Left ventricle myocardium inferior (tissue), 1 donor: ENCODE results near the gene COL23A1. TPM values are rescaled to one million over a fixed set of nuclear protein-coding genes. Genes with fewer than 3 reads are reported as not detected.

ENCODE experiments used
- DNase-seq: peaks from one replicate; pipeline ENCODE4 v3.0.0-alpha.2; 2020
- H3K27ac ChIP-seq: fragments of 200-600 bp; replicated peaks from 2 replicates; pipeline ENCODE4 v1.8.0; 2021
- H3K27me3 ChIP-seq: fragments of 200-600 bp; 2 replicates; pipeline ENCODE4 v1.8.0; 2021; ENCODE audit warnings: low read depth
- H3K36me3 ChIP-seq: fragments of 200-600 bp; 2 replicates; pipeline ENCODE4 v1.8.0; 2021
- H3K4me1 ChIP-seq: fragments of 200-600 bp; 2 replicates; pipeline ENCODE4 v1.8.0; 2021
- H3K4me3 ChIP-seq: fragments of 200-600 bp; 2 replicates; pipeline ENCODE4 v1.8.0; 2021; ENCODE audit warnings: mild to moderate bottlenecking, moderate library complexity
- H3K9me3 ChIP-seq: fragments of 200-600 bp; replicated peaks from 2 replicates; pipeline ENCODE4 v1.8.0; 2021
- intact Hi-C: fragments of 100-400 bp; cut with micrococcal nuclease; formaldehyde crosslinking; loops from one replicate; pipeline ENCODE4 v1.11.0; 2022
- total RNA-seq: library from RNA; stranded (reverse); fragmentation: NEBNext Ultra II Directional; extraction: Animal tissue kit (Norgen Biotek cat#: 25700); gene quantifications from one replicate; pipeline ENCODE4 v1.2.1, GENCODE V29; 2021
- TF ChIP-seq, protein P1 (sequence below): fragments of 200-600 bp; IDR thresholded peaks from 2 replicates; pipeline ENCODE4 v1.8.0; 2021; ENCODE audit warnings: antibody characterized with exemption, mild to moderate bottlenecking, borderline replicate concordance
- donor health status: DM: no; HTN: yes; CAD: no; lungs with severe emphysema.

Gene COL23A1
- total RNA-seq, 1 donor from 2014 or later, result 27.4 TPM

DNA sequence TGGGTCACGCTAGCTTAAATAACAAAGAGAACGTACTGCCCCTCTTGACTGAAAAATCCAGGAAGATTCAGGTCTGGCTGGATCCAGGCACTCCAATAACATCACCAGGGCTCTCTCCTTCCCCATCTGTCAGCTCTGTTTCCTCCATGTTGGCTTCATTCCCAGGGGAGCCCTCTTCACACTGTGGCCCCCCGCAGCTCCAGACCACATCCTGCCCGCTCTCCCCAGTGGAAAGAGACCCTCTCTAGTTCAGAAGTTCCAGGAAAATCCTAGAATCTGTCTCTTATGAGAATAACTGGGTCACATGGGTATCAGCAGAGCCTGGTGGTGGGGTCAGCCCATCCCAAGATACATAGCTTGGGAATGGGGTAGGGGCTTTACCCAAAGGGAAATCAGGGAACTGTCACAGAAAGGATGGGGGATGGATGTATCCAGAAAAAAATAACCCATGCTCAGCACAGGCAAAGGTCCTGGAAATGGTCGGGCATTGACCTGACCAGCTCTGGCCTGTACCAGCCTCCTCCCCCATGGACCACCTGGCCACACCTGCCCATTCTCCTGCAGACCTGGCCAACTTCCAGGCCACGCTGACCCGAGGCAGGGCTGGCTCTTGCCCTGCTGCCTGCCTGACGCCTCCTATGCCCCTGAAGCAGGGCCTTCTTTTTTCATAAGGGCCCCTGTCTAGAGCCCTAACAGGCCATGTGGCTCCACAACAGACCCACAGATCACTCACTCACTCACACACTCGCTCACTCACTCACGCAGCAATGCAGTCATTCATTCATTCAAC lies 65.9 kb downstream of the COL23A1 start:
- Histone ChIP-seq H3K27me3 (no peaks in the 10 kb centered on the region), H3K4me1 (peaks cover 30% of the 10 kb centered on the region), H3K9me3 (no peaks in the 10 kb centered on the region), H3K36me3 (no peaks in the 10 kb centered on the region), H3K27ac (no peak overlapping the region), H3K4me3 (no peak overlapping the region)
- DNase-seq, result no peak
- TF ChIP-seq, protein P1, sequence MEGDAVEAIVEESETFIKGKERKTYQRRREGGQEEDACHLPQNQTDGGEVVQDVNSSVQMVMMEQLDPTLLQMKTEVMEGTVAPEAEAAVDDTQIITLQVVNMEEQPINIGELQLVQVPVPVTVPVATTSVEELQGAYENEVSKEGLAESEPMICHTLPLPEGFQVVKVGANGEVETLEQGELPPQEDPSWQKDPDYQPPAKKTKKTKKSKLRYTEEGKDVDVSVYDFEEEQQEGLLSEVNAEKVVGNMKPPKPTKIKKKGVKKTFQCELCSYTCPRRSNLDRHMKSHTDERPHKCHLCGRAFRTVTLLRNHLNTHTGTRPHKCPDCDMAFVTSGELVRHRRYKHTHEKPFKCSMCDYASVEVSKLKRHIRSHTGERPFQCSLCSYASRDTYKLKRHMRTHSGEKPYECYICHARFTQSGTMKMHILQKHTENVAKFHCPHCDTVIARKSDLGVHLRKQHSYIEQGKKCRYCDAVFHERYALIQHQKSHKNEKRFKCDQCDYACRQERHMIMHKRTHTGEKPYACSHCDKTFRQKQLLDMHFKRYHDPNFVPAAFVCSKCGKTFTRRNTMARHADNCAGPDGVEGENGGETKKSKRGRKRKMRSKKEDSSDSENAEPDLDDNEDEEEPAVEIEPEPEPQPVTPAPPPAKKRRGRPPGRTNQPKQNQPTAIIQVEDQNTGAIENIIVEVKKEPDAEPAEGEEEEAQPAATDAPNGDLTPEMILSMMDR, result no peak
- intact Hi-C loops, result no loop called here

DNA sequence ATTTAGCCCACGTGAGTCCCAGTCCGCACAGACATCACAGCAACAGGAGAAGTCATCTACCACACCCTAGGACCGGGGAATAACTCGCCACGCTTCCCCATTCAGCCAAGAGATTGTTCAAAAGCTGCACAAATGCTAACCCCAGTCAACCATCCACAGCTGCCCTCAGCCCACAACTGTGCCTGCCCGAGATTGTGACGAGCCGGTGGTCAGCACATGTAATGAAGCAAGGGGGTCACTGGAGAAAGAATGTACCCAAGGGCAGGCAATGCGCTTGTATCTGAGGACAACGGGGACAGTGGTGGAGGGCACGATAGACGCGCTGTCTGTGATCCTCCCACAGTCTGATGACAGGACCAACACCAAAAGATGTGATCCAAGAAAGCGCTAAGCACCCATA lies 67.8 kb downstream of the COL23A1 start:
- H3K27me3 ChIP-seq, result no peaks in the 10 kb centered on the region
- intact Hi-C loops, result no loop called here
- H3K4me1 ChIP-seq, result peaks cover 15% of the 10 kb centered on the region
- no peak overlapping the region for H3K4me3 ChIP-seq
- H3K27ac ChIP-seq, result no peak overlapping the region
- H3K9me3 ChIP-seq, result no peaks in the 10 kb centered on the region
- no peaks in the 10 kb centered on the region for H3K36me3 ChIP-seq
- no peak for DNase-seq
- TF ChIP-seq, protein P1, result no peak

DNA sequence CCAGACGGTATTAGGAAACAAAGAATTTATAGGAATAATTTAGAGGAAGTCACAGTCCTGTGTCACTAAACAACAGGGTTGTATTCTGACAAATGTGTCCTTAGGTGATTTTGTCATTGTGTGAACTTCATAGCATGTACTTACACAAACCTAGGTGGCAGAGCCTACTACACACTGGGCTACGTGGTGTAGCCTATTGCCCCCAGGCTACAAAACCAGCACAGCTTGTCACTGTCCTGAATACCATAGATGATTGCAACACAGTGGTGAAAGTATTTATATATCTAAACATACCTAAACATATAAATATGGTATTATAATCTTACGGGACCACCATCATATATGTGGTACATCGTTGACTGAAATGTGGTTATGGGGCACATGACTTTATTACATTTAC lies 69.3 kb downstream of the COL23A1 start:
- intact Hi-C loops, result no loop called here
- no peak overlapping the region for H3K4me3 ChIP-seq
- peaks cover 2% of the 10 kb centered on the region for H3K4me1 ChIP-seq
- H3K27ac ChIP-seq, result no peak overlapping the region
- no peaks in the 10 kb centered on the region for H3K36me3 ChIP-seq
- H3K27me3 ChIP-seq, result no peaks in the 10 kb centered on the region
- TF ChIP-seq, protein P1, result no peak
- H3K9me3 ChIP-seq, result no peaks in the 10 kb centered on the region
- DNase-seq, result no peak

DNA sequence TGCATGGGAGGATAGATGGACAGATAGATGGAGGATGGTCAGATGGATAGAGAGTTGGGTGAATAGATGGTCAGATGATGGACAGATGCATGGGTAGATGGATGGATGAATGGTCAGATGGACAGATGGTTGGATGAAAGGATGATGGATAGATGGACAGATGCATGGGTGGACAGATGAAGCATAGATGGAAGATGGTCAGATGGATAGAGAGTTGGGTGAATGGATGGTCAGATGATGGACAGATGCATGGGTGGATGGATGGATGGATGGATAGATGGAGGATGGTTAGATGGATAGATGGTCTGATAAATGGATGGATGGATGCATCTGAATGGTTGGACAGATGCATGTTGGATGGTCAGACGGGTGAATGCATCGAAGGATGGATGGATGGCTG lies 70.4 kb downstream of the COL23A1 start:
- intact Hi-C loops, result no loop called here
- no peaks in the 10 kb centered on the region for H3K4me1 ChIP-seq
- H3K36me3 ChIP-seq, result no peaks in the 10 kb centered on the region
- no peak for DNase-seq
- no peak overlapping the region for H3K27ac ChIP-seq
- TF ChIP-seq, protein P1, result no peak
- H3K9me3 ChIP-seq, result no peaks in the 10 kb centered on the region
- no peak overlapping the region for H3K4me3 ChIP-seq
- H3K27me3 ChIP-seq, result no peaks in the 10 kb centered on the region

DNA sequence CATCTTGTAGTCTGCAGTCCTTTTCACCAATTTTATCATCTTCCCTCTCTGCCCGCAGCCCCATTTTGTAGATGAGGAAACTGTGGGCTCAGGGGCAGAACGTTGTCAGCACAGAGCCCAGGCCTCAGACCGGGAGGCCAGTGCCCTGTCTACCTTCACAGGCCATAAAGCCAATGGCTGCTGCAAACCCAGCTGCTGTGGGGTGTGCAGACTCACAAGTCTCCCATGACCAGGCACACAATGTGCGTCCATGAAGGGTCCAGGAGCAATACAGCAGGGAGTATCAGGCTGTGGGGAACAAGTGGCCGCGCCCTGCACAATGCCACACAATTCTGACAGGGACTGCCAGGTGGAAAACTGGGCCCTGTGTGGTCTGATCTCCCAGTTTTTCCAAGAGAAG lies 71.0 kb downstream of the COL23A1 start:
- no peaks in the 10 kb centered on the region for H3K4me1 ChIP-seq
- TF ChIP-seq, protein P1, result no peak
- H3K27me3 ChIP-seq, result no peaks in the 10 kb centered on the region
- no peaks in the 10 kb centered on the region for H3K36me3 ChIP-seq
- intact Hi-C loops, result no loop called here
- peaks cover 1% of the 10 kb centered on the region for H3K9me3 ChIP-seq
- no peak for DNase-seq
- H3K27ac ChIP-seq, result no peak overlapping the region
- no peak overlapping the region for H3K4me3 ChIP-seq
